HG02759 (cell line): ENCODE results near the gene PLXNA3.
"Not testable (repeated sequence)": the region's sequence is repeated elsewhere in the genome, so short reads cannot be mapped to it uniquely, and the experiment has no call there.

Source experiments
- ATAC-seq: cut with Tn5 transposase; IDR thresholded peaks from one replicate; pipeline ENCODE4 v1.9.1; 2021; ENCODE audit warnings: mild to moderate bottlenecking, moderate library complexity; ENCODE audit not compliant: unreplicated experiment

PLXNA3 gene

DNA sequence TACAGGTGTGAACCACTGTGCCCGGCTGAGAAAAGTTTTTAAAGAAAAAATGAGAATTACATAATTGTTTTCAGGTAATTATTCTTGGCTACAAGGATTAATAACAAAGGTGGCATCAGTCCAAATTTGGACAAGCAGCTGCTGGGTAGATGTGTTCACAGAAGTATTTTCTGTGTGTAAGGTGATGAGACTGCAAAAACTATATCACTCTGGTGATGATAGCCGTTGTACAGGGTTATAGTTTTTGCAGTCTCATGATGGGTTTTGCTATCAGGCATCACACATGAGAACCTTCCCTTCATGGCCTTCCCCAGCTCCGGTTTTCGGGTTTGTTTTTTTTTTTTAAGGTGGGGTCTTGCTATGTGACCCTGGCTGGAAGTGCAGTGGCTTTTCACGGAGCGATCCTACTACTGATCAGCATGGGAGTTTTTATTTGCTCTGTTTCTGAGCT, 37.4 kb downstream of the PLXNA3 start:
- no peak for ATAC-seq

GRCh38 chrX:154496591-154497137, 38.6 kb downstream of the PLXNA3 start:
- ATAC-seq = not testable (repeated sequence)

DNA sequence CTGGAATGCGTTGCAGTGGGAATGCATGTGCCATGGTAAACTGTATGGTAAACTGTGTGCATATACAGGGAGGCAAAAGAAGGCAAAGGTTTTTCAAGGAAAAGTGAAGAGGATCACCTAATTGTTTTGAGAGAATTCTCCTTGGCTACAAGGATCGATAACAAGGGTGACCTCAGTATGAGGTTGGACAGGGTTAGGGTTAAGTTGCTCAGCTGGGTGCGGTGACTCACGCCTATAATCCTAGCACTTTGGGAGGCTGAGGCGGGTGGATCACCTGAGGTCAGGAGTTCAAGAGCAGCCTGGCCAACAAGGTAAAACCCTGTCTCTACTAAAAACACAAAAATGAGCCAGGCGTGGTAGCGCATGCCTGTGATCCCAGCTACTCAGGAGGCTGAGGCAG, 43.3 kb downstream of the PLXNA3 start:
- not testable (repeated sequence) for ATAC-seq

DNA sequence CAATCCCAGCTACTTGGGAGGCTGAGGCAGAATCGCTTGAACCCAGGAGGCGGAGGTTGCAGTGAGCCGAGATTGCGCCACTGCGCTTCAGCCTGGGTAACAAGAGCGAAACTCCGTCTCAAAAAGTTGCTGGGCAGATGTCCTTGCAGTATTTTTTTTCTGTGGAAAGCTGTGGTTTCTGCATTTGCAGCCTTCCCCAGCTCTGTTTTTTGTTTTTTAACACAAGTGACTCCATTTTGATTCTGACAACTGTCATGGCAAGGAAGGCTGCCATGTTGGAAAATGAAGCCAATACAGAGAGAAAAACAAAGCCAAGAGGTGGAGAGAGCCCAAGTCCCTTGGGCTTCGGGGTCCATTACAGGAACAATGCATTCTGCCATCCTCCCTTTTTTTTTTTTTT, 44.0 kb downstream of the PLXNA3 start:
- ATAC-seq = no peak

- no peak for ATAC-seq
Observed at GRCh38 chrX:154502989-154503388, 44.9 kb downstream of the PLXNA3 start.

- ATAC-seq = no peak
Observed at GRCh38 chrX:154505734-154506133, 47.7 kb downstream of the PLXNA3 start.

GRCh38 chrX:154506483-154507332, 48.6 kb downstream of the PLXNA3 start:
- ATAC-seq = no peak

DNA sequence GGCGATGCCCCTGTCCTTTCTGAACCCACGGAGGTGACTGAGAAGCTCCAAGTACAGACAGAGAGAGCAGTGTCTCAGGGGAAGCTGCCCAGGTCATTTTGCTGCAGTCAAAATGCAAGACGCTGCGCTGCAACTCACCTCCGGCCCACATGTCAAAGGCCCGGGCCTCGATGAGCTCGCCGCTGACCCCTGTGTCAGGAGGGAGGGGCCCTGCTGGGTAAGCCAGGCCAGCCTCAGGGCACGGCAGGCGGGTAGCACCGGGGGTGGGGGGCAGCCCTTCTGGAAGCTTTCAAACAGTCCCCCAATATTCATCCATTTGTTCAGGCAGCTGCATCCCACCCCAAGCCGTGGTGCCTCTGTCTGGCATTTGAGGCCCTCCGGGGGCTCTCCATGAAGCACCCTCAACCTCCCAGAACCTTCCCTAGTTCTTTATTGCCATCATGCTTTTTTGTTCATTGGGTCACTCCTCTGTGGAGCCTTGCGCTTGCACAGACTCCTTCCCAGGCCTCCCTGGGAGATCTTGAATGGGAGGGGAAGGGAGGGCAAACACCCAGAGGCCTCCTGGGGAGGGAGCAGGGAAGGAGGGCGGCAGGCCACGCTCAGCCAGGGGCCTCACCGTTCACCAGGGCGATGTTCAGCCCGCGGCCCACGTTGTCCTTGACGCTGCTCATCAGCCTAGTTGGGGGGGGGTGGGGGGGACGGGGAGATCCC, 49.7 kb downstream of the PLXNA3 start:
- no peak for ATAC-seq

DNA sequence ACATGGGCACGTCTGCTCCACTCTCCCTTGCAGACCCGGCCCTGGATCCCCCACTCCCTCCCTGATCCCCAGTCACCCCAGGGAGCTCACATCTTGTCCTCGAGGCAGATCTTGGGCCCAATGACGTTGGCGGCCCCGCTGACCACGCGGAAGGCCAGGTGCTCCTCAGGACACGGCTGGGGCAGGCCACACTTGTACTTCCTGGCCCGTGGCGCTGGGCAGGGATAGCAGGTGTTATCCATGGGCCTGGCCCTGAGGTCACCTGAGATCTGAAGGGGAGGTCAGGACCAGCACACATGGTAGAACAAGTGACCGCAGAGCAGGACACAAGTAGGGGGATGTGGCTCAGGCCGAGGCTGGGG, 50.3 kb downstream of the PLXNA3 start:
- ATAC-seq = no peak

DNA sequence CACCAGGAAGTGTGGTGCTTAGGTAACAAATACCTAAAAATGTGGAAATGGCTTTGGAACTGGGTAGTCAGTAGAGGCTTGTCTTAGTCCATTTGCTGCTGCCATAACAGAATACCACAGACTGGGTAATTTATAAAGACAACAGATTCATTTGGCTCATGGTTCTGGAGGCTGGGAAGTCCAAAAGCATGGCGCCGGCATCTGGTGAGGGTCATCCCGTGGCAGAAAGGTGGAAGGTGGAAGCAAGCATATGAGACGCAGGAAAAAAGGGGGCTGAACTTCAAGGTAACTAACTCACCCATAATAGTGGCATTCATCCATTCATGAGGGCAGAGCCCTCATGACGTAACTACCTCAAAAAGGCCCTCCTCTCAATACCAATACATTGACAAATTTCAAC, 51.4 kb downstream of the PLXNA3 start:
- no peak for ATAC-seq

DNA sequence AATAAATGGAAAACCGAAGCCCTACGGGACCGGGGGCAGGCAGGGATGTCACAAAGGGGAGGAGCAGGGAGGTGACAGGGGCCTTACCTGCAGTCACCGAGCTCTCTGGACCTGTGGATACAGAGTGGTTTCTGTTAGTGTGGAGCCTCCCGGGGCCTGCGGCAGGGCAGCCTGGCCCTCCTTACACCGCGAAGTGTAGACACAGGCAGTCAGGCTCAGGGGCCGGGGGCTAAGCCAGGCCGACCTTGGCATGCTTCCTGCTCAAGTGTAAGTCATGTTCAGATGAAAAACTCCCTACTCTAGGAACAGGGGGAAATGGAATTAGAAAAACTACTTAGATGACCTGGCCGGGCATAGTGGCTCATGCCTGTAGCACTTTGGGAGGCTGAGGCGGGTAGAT, 53.7 kb downstream of the PLXNA3 start:
- ATAC-seq = no peak

- ATAC-seq = no peak
Observed at GRCh38 chrX:154512879-154513553, 54.9 kb downstream of the PLXNA3 start.

DNA sequence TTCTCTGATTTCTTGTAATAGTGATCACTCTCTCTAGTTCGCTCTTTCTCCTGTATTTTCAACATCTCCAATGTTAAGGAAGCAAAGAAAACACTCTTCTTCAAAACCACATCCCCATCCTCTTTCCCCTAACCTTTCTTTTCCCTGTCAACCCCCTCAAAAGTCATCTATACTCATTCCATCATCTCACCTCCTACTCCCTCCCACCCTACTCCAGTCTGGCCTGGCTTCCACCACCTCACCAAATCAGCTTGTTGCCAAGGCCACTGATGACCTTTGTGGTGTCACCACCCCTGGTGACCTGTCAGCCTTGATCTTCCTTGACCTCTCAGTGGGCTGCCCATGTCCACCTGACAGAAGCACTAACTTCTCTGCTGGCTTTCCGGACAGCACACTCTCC, 55.6 kb downstream of the PLXNA3 start:
- no peak for ATAC-seq

DNA sequence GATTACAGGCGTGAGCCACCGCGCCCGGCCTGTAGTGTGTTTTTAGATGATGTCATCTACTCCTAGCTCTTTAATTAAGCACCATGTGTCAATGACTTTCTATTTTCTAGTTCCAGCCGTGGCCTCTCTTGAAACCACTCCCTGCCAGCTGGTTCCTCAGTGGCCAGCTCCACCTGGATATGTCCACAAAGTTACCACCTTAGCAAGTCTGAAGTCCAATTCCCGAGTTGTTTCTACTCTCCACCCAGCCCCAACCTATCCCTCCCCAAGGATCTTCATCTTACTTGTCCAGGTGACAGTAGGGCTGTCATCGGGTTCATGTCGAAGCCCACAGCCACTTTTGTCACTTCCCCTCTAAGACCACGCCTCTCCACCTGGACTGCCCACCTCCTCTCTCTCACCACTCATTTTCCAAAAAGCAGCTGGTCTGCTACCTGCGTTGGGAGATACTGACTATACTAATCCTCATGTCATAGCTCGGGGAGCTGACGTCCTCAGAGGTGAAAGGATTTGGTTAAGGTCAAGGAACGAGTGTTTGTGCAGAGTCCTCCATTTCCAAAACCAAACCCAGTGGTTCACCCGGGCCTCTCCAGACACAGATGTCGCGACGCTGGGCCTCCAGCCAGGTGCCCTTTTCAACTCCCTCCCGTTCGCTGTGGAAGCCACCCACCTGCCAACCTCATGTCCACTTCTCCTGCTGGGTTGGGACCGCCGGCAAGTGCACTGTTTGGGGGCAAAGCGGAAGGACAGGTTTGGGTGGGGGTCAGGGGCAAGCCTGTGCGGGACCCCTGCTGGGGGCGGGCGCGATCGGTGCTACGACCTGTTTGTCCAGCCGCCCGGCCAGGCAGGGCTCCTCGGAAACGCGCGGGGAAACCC, 57.2 kb downstream of the PLXNA3 start:
- ATAC-seq = peak; percentile 2

GRCh38 chrX:154515966-154516655, 58.0 kb downstream of the PLXNA3 start, which contains the start of gene FAM3A:
Gene FAM3A (minus strand): TSS chrX:154516232. CDS start chrX:154515772, 460 bp downstream.
- peak; percentile 93 for ATAC-seq

GRCh38 chrX:154516656-154517100, 58.6 kb downstream of the PLXNA3 start:
- no peak for ATAC-seq

- no peak for ATAC-seq
Observed at GRCh38 chrX:154517101-154517781, 59.2 kb downstream of the PLXNA3 start.

- ATAC-seq = no peak
Observed at GRCh38 chrX:154519389-154519788, 61.3 kb downstream of the PLXNA3 start.
